OCI-LY1 (cell line): Measurements from ENCODE around the gene HNRNPLL.

Source experiments
- CTCF ChIP-seq: fragments of 200-600 bp; sonication (generic), shearing (Covaris generic); IDR thresholded peaks from 2 replicates; pipeline ENCODE4 v1.5.1; 2017; ENCODE audit warnings: mild to moderate bottlenecking, antibody characterized with exemption, low read length, moderate library complexity, mixed read lengths
- EZH2 ChIP-seq: fragments of 200-600 bp; sonication (generic), shearing (Covaris generic); IDR thresholded peaks from 2 replicates; pipeline ENCODE4 v1.8.0; 2017; ENCODE audit warnings: borderline replicate concordance, mixed run types, mild to moderate bottlenecking, antibody characterized with exemption, low read length, moderate library complexity, mixed read lengths

GRCh38 chr2:38578832-38579231 lies 23.9 kb downstream of the HNRNPLL start:
- TF ChIP-seq CTCF (no peak), EZH2 (no peak)
